GM12878 (cell line): Measurements from ENCODE around the gene SLC24A3. TPM values are rescaled to one million over a fixed set of nuclear protein-coding genes. Genes with fewer than 3 reads are reported as not detected.

ENCODE experiments used
- ATAC-seq: fragments of 200-7000 bp; cut with Tn5 transposase; 3 replicates; pipeline ENCODE4 v1.9.1; 2020; ENCODE audit warnings: mild to moderate bottlenecking, moderate library complexity
- BruUV-seq: library from RNA; stranded (reverse); fragments of 400-500 nt; replicated peaks from 2 replicates; lab custom pipeline; 2021; lab: Mats Ljungman, UMichigan
- CTCF ChIA-PET: fragments of 300-600 bp; sonication (Branson Sonifier 250); formaldehyde crosslinking; extraction: SDS; loops from one replicate; lab custom pipeline; 2021; ENCODE audit warnings: inconsistent platforms; lab: Yijun Ruan, JAX
- POLR2A ChIA-PET: fragments of 350-600 bp; formaldehyde crosslinking; extraction: SDS; loops from one replicate; lab custom pipeline; 2021; ENCODE audit warnings: inconsistent platforms; lab: Charles Lee
- RAD21 ChIA-PET: fragments of 300-600 bp; sonication (Branson Sonifier 250); formaldehyde crosslinking; loops from one replicate; lab custom pipeline; 2023; ENCODE audit warnings: antibody characterized with exemption; ENCODE audit not compliant: unreplicated experiment; lab: Charles Lee
- SMC1A ChIA-PET: fragments of 300-600 bp; sonication (Branson Sonifier 250); formaldehyde crosslinking; loops from one replicate; lab custom pipeline; 2023; ENCODE audit not compliant: unreplicated experiment, uncharacterized antibody; lab: Charles Lee
- DNase-seq: peaks from one replicate; pipeline ENCODE4 v3.0.0-alpha.2; 2011; ENCODE audit warnings: low read depth, low spot score
- FAIRE-seq: peaks from 3 replicates; lab custom pipeline; 2011; peaks lifted over from hg19 to GRCh38; lab: Jason Lieb, UNC
- H2AFZ ChIP-seq: 2 replicates; pipeline ENCODE4 v1.6.0; 2011; ENCODE audit warnings: low read depth, low read length, control low read depth; ENCODE audit not compliant: control insufficient read depth
- H3K27ac ChIP-seq: 2 replicates; pipeline ENCODE4 v1.5.1; 2011; ENCODE audit warnings: control low read depth; ENCODE audit not compliant: control insufficient read depth, insufficient read depth
- H3K27me3 ChIP-seq, 2 experiments: replicated peaks in 1 of 2; 2 replicates each; pipeline versions ENCODE4 v1.6.0 to v1.6.1; 2011; ENCODE audit warnings: low read length in 1 of 2; ENCODE audit not compliant: control insufficient read depth in 2 of 2, insufficient read depth in 2 of 2
- H3K36me3 ChIP-seq, 2 experiments: 2 replicates each; pipeline ENCODE4 v1.5.1; 2011; ENCODE audit warnings: low read length in 1 of 2; ENCODE audit not compliant: control insufficient read depth in 2 of 2, insufficient read depth in 2 of 2
- H3K4me1 ChIP-seq: 2 replicates; pipeline ENCODE4 v1.6.1; 2011; ENCODE audit warnings: mild to moderate bottlenecking, low read length, moderate library complexity, mixed read lengths; ENCODE audit not compliant: control insufficient read depth, insufficient read depth
- H3K4me2 ChIP-seq: 2 replicates; pipeline ENCODE4 v1.6.0; 2011; ENCODE audit warnings: control low read depth; ENCODE audit not compliant: control insufficient read depth, insufficient read depth
- H3K4me3 ChIP-seq: fragments of 200-600 bp; sonication (generic); 2 replicates; pipeline ENCODE4 v1.5.1; 2016
- H3K79me2 ChIP-seq: 2 replicates; pipeline ENCODE4 v1.6.0; 2011; ENCODE audit warnings: low read length; ENCODE audit not compliant: control insufficient read depth, insufficient read depth
- H3K9ac ChIP-seq: 2 replicates; pipeline ENCODE4 v1.8.0; 2011; ENCODE audit warnings: low read length, control low read depth, mixed read lengths; ENCODE audit not compliant: control insufficient read depth, insufficient read depth
- H3K9me3 ChIP-seq: replicated peaks from 3 replicates; pipeline ENCODE4 v1.5.1; 2011; ENCODE audit warnings: mild to moderate bottlenecking, low read length; ENCODE audit not compliant: control insufficient read depth, insufficient read depth
- H4K20me1 ChIP-seq: 2 replicates; pipeline ENCODE4 v1.6.0; 2011; ENCODE audit not compliant: control insufficient read depth, insufficient read depth
- CBFB ChIP-seq: IDR thresholded peaks from 2 replicates; pipeline ENCODE4 v1.6.1; 2016; ENCODE audit warnings: antibody characterized with exemption, low read depth
- CUX1 ChIP-seq: IDR thresholded peaks from 2 replicates; pipeline ENCODE4 v1.6.1; 2012; ENCODE audit warnings: improper control_type of control experiment, low read depth, low read length; ENCODE audit not compliant: insufficient replicate concordance
- EZH2 ChIP-seq: IDR thresholded peaks from 2 replicates; pipeline ENCODE4 v1.6.1; 2012; ENCODE audit warnings: low read depth, mild to moderate bottlenecking, control low read depth, inconsistent platforms, low read length, borderline replicate concordance; ENCODE audit not compliant: control insufficient read depth
- MTA3 ChIP-seq: IDR thresholded peaks from 2 replicates; pipeline ENCODE4 v1.6.1; 2012; ENCODE audit warnings: low read length, inconsistent platforms, borderline replicate concordance
- MYB ChIP-seq: fragments of 150-350 bp; IDR thresholded peaks from 2 replicates; pipeline ENCODE4 v1.6.1; 2014; ENCODE audit warnings: mild to moderate bottlenecking, low read depth, low read length, borderline replicate concordance
- NFYB ChIP-seq: IDR thresholded peaks from 2 replicates; pipeline ENCODE4 v1.6.1; 2011; ENCODE audit warnings: low read depth, mild to moderate bottlenecking, low read length, improper control_type of control experiment, moderate library complexity; ENCODE audit not compliant: insufficient read depth
- POLR2AphosphoS5 ChIP-seq: IDR thresholded peaks from 2 replicates; pipeline ENCODE4 v1.6.1; 2011; ENCODE audit warnings: mild to moderate bottlenecking, low read length, inconsistent platforms
- WGBS: methylation state at CpG from one replicate; pipeline ENCODE4 v1.1.6; 2016; ENCODE audit warnings: low lambda C conversion rate; ENCODE audit not compliant: insufficient replicate concordance, insufficient coverage; ENCODE audit errors: missing lambda C conversion rate; 5-methylcytosine and 5-hydroxymethylcytosine counted together
- in situ Hi-C: fragments of 300-500 bp; cut with MboI; formaldehyde crosslinking; loops from 9 replicates; pipeline ENCODE4 v1.14.3; 2018; ENCODE audit warnings: mixed read lengths
- intact Hi-C: fragments of 100-400 bp; cut with micrococcal nuclease; formaldehyde crosslinking; loops from one replicate; pipeline ENCODE4 v1.14.2; 2022; ENCODE audit not compliant: unreplicated experiment
- polyA plus RNA-seq, 11 experiments: library from polyadenylated mRNA; depleted of rRNA in 4 of 11; unstranded in 6 of 11; stranded (reverse) in 5 of 11; fragments of >200 nt; fragmentation: Nextera tagmentation in 4 of 11; fragmentation: Illumina TruSeq in 1 of 11; extraction: Ambion mirVana in 4 of 11; extraction: Trizol in 1 of 11; gene quantifications; 1 replicate in 1 of 11; 2 replicates in 10 of 11; pipeline versions ENCODE4 v1.2.1 to v1.2.3, GENCODE V29; 2011 to 2016; ENCODE audit warnings: inconsistent platforms in 2 of 11, missing spikeins in 2 of 11, low read depth in 1 of 11
- total RNA-seq, 4 experiments: library from RNA; depleted of rRNA in 3 of 4; stranded (reverse); fragments of >200 nt in 3 of 4; fragmentation: Illumina TruSeq in 1 of 4; extraction: Trizol in 1 of 4; gene quantifications; 2 replicates each; pipeline versions ENCODE4 v1.2.1 to v1.2.3, GENCODE V29; 2013 to 2021
- TF ChIP-seq, protein P1 (sequence below): fragments of 450-650 bp; formaldehyde crosslinking; IDR thresholded peaks from 2 replicates; pipeline ENCODE4 v1.4.0; 2022; ENCODE audit warnings: mild to moderate bottlenecking, moderate library complexity

The SLC24A3 gene
- total and polyA plus RNA-seq, 10 of the 15 experiments (the other 5 are each of a cell fraction or from before 2014, with no cell fraction given): 0.04 TPM; not detected in 9

DNA sequence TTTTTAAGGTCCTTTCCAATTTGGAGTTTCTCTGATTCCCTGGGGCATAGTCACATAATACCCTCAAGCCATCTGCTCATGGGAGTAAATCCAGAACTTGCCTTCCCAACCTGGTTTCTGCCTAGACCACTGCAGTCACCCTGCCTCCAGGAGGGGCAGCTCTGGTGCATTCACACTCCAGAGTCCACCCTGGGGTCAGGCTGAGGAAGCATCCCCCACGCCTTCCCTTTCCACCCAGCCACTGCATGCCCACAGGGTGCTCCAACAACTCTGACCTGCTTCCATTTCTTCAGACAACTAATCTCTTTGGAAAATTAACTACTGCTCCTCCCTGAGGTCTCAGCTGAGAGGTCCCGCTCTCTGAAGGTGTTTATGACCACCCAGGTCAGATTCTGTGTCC is 334.2 kb downstream of the SLC24A3 start:
- no peak overlapping the region for H3K4me2 ChIP-seq
- intact Hi-C loops (no loop called here), in situ Hi-C loops (no loop called here)
- H3K4me3 ChIP-seq: no peak overlapping the region
- CTCF ChIA-PET: interaction anchor here (0.7 kb wide), 1 partner anchor 189 kb away, joined by 3 read pairs; no protein-coding TSS in a partner anchor
- H2AFZ ChIP-seq: no peak overlapping the region
- no peak for TF ChIP-seq NFYB
- 0% methylated on average over 2 of the region's 2 CpGs for WGBS
- H4K20me1 ChIP-seq: no peaks in the 10 kb centered on the region
- no peaks in the 10 kb centered on the region for H3K9me3 ChIP-seq
- no peaks in the 10 kb centered on the region for H3K4me1 ChIP-seq
- no peaks in the 10 kb centered on the region for H3K36me3 ChIP-seq
- no peaks in the 10 kb centered on the region for H3K79me2 ChIP-seq
- RAD21 ChIA-PET: no interaction called here
- no TSS peak for BruUV-seq
- POLR2A ChIA-PET: no interaction called here
- no peak for FAIRE-seq
- H3K27ac ChIP-seq: no peak overlapping the region
- SMC1A ChIA-PET: no interaction called here
- DNase-seq: no peak
- no peak overlapping the region for H3K9ac ChIP-seq
- ATAC-seq: no peak
- H3K27me3 ChIP-seq: no peaks in the 10 kb centered on the region; a peak in 1 of 4 replicates

DNA sequence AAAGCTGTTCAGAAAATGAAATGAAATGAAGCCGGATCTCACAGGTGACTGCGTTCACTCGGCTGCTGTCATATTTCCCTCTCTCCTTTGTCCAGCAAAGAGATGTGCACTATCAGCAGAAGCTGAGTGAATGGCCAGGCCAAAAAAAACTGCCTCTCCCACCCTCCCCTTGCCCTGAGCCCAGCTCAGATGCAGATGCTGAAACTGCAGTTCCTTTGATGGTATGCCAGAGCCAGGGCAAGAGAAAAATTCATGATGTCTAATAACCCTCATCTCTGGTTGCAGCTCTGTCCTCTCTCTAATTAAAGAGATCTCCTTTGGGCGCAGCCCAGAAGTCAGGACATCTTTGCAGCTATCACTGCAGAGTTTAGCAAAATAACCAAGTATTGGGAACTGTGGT is 335.1 kb downstream of the SLC24A3 start:
- FAIRE-seq (no peak), ATAC-seq (no peak), DNase-seq (no peak)
- Histone ChIP-seq H3K27ac (no peak overlapping the region), H3K4me2 (no peak overlapping the region), H4K20me1 (no peaks in the 10 kb centered on the region), H3K9me3 (no peaks in the 10 kb centered on the region), H3K79me2 (no peaks in the 10 kb centered on the region), H3K4me3 (no peak overlapping the region), H3K27me3 (no peaks in the 10 kb centered on the region; a peak in 1 of 4 replicates), H3K4me1 (no peaks in the 10 kb centered on the region), H3K9ac (no peak overlapping the region), H2AFZ (no peak overlapping the region), H3K36me3 (no peaks in the 10 kb centered on the region)
- ChIA-PET CTCF (no interaction called here), POLR2A (no interaction called here), SMC1A (no interaction called here), RAD21 (no interaction called here)
- intact Hi-C loops: no loop called here
- BruUV-seq: no TSS peak
- in situ Hi-C loops: no loop called here
- 66% methylated on average over 4 of the region's 4 CpGs for WGBS
- TF ChIP-seq MTA3: no peak
- no peak for TF ChIP-seq EZH2
- no peak for TF ChIP-seq CBFB
- TF ChIP-seq POLR2AphosphoS5: no peak
- TF ChIP-seq, protein P1, sequence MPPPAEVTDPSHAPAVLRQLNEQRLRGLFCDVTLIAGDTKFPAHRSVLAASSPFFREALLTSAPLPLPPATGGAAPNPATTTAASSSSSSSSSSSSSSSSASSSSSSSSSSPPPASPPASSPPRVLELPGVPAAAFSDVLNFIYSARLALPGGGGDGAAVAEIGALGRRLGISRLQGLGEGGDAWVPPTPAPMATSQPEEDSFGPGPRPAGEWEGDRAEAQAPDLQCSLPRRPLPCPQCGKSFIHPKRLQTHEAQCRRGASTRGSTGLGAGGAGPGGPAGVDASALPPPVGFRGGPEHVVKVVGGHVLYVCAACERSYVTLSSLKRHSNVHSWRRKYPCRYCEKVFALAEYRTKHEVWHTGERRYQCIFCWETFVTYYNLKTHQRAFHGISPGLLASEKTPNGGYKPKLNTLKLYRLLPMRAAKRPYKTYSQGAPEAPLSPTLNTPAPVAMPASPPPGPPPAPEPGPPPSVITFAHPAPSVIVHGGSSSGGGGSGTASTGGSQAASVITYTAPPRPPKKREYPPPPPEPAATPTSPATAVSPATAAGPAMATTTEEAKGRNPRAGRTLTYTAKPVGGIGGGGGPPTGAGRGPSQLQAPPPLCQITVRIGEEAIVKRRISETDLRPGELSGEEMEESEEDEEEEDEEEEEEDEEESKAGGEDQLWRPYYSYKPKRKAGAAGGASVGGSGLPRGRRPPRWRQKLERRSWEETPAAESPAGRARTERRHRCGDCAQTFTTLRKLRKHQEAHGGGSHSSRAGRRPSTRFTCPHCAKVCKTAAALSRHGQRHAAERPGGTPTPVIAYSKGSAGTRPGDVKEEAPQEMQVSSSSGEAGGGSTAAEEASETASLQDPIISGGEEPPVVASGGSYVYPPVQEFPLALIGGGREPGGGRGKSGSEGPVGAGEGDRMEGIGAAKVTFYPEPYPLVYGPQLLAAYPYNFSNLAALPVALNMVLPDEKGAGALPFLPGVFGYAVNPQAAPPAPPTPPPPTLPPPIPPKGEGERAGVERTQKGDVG (CRISPR knock-in tag): no peak
- no peak for TF ChIP-seq CUX1
- no peak for TF ChIP-seq MYB
